ENCODE data around the gene UBA7. TPM values are rescaled to one million over a fixed set of nuclear protein-coding genes. Genes with fewer than 3 reads are reported as not detected.

The UBA7 gene
- total RNA-seq, result 44.0 and 48.0 TPM in 2 replicates

- peak within 1 kb of the TSS; percentile 74 for H3K4me3 ChIP-seq (ENCODE audit: low read depth, low read length)
- peak; percentile 81 for DNase-seq (ENCODE audit: low read depth)
- no peak for TF ChIP-seq CTCF (IDR thresholded peaks at IDR 0.05; ENCODE audit: insufficient read depth, low read depth, low read length)
Measured at GRCh38 chr3:49813497-49814174, at the start of gene UBA7. UBA7 (minus strand) TSS chr3:49813953; CDS start chr3:49813787, 166 bp downstream.

- TF ChIP-seq CTCF (IDR thresholded peaks at IDR 0.05; ENCODE audit: insufficient read depth, low read depth, low read length), result no peak
- no peak overlapping the region for H3K4me3 ChIP-seq (ENCODE audit: low read depth, low read length)
- DNase-seq (ENCODE audit: low read depth), result no peak
Measured at GRCh38 chr3:49859576-49860305, 46.0 kb upstream of the UBA7 start.

GRCh38 chr3:49856181-49857005 lies 42.6 kb upstream of the UBA7 start, which contains the start of gene TRAIP:
TRAIP (minus strand) TSS chr3:49856564; CDS start chr3:49856453, 111 bp downstream.
- peak; percentile 93 for DNase-seq (ENCODE audit: low read depth)
- no peak for TF ChIP-seq CTCF (IDR thresholded peaks at IDR 0.05; ENCODE audit: insufficient read depth, low read depth, low read length)
- H3K4me3 ChIP-seq (ENCODE audit: low read depth, low read length), result peak within 1 kb of the TSS; percentile 83

GRCh38 chr3:49855662-49856061 lies 41.9 kb upstream of the UBA7 start:
- peak overlapping the region; percentile 83 for H3K4me3 ChIP-seq (ENCODE audit: low read depth, low read length)
- no peak for TF ChIP-seq CTCF (IDR thresholded peaks at IDR 0.05; ENCODE audit: insufficient read depth, low read depth, low read length)
- DNase-seq (ENCODE audit: low read depth), result no peak

GRCh38 chr3:49845694-49846093 lies 31.9 kb upstream of the UBA7 start:
- TF ChIP-seq CTCF (IDR thresholded peaks at IDR 0.05; ENCODE audit: insufficient read depth, low read depth, low read length), result no peak
- no peak for DNase-seq (ENCODE audit: low read depth)
- H3K4me3 ChIP-seq (ENCODE audit: low read depth, low read length), result no peak overlapping the region

- no peak for TF ChIP-seq CTCF (IDR thresholded peaks at IDR 0.05; ENCODE audit: insufficient read depth, low read depth, low read length)
- H3K4me3 ChIP-seq (ENCODE audit: low read depth, low read length), result no peak overlapping the region
- no peak for DNase-seq (ENCODE audit: low read depth)
Measured at GRCh38 chr3:49844464-49845183, 30.9 kb upstream of the UBA7 start.
